Renal pelvis (tissue), 4 donors: ENCODE results near the gene ZNF337. TPM values are rescaled to one million over a fixed set of nuclear protein-coding genes. Genes with fewer than 3 reads are reported as not detected.
"Not testable (repeated sequence)": the region's sequence is repeated elsewhere in the genome, so short reads cannot be mapped to it uniquely, and the experiment has no call there.

Source experiments
- DNase-seq: peaks from one replicate; pipeline ENCODE4 v3.0.0-alpha.2; 2013
- polyA plus RNA-seq, 3 donors: library from polyadenylated mRNA; unstranded; fragments of 120-200 nt; gene quantifications; one replicate each; pipeline ENCODE4 v1.2.1, GENCODE V29; 2013; ENCODE audit not compliant: insufficient read length in 3 of 3

Gene ZNF337
- polyA plus RNA-seq, 3 donors: 25.2 to 36.5 (median 31.6) TPM

GRCh38 chr20:25700835-25701234 is 4.2 kb upstream of the ZNF337 start:
- not testable (repeated sequence) for DNase-seq

- no peak for DNase-seq
Observed at GRCh38 chr20:25699914-25700313, 3.3 kb upstream of the ZNF337 start.

- no peak for DNase-seq
Observed at GRCh38 chr20:25697132-25697446, 436 bp upstream of the ZNF337 start.

GRCh38 chr20:25695532-25696370 is 902 bp downstream of the ZNF337 start:
- peak; percentile 7 for DNase-seq

- no peak for DNase-seq
Observed at GRCh38 chr20:25692499-25692898, 4.2 kb downstream of the ZNF337 start.

- DNase-seq: no peak
Observed at GRCh38 chr20:25690427-25690826, 6.2 kb downstream of the ZNF337 start.

GRCh38 chr20:25686081-25687067 is 10.3 kb downstream of the ZNF337 start:
- no peak for DNase-seq

GRCh38 chr20:25685276-25686080 is 11.2 kb downstream of the ZNF337 start:
- DNase-seq: no peak

- DNase-seq: not testable (repeated sequence)
Observed at GRCh38 chr20:25683826-25684225, 12.8 kb downstream of the ZNF337 start.

- DNase-seq: no peak
Observed at GRCh38 chr20:25683050-25683449, 13.6 kb downstream of the ZNF337 start.

- no peak for DNase-seq
Observed at GRCh38 chr20:25676164-25676809, 20.4 kb downstream of the ZNF337 start.

- no peak for DNase-seq
Observed at GRCh38 chr20:25675161-25675560, 21.5 kb downstream of the ZNF337 start.

GRCh38 chr20:25672659-25673235 is 23.9 kb downstream of the ZNF337 start:
- DNase-seq: no peak

- no peak for DNase-seq
Observed at GRCh38 chr20:25669826-25670422, 26.7 kb downstream of the ZNF337 start.

GRCh38 chr20:25668446-25668845 is 28.2 kb downstream of the ZNF337 start:
- no peak for DNase-seq

- DNase-seq: no peak
Observed at GRCh38 chr20:25659999-25660398, 36.7 kb downstream of the ZNF337 start.

GRCh38 chr20:25654487-25654886 is 42.2 kb downstream of the ZNF337 start:
- DNase-seq: no peak

- DNase-seq: not testable (repeated sequence)
Observed at GRCh38 chr20:25652866-25653265, 43.8 kb downstream of the ZNF337 start.

- DNase-seq: no peak
Observed at GRCh38 chr20:25644814-25645213, 51.8 kb downstream of the ZNF337 start.

GRCh38 chr20:25643716-25644115 is 52.9 kb downstream of the ZNF337 start:
- DNase-seq: no peak

- DNase-seq: no peak
Observed at GRCh38 chr20:25637247-25637646, 59.4 kb downstream of the ZNF337 start.
